ENCODE data around the gene LRRTM4.

The LRRTM4 gene

GRCh38 chr2:77391119-77391518 is 131.1 kb downstream of the LRRTM4 start:
- no peak for TF ChIP-seq FOXP2 (optimal IDR thresholded peaks at IDR 0.05; ENCODE audit: borderline replicate concordance, extremely low read depth, extremely low read length, insufficient read depth)
- TF ChIP-seq POLR2AphosphoS5 (IDR thresholded peaks at IDR 0.05; ENCODE audit: low read depth, low read length), result no peak
- no peak for TF ChIP-seq SIN3A (IDR thresholded peaks at IDR 0.05; ENCODE audit: borderline replicate concordance, insufficient read depth, low read length)
- no peak for TF ChIP-seq REST (IDR thresholded peaks at IDR 0.05; ENCODE audit: insufficient read depth in 1 of 2, low read depth in 2 of 2, low read length in 2 of 2)
- no peak for TF ChIP-seq TAF1 (IDR thresholded peaks at IDR 0.05; ENCODE audit: borderline replicate concordance, insufficient read depth, low read length)

- TF ChIP-seq FOXP2 (optimal IDR thresholded peaks at IDR 0.05; ENCODE audit: borderline replicate concordance, extremely low read depth, extremely low read length, insufficient read depth) (no peak), POLR2AphosphoS5 (IDR thresholded peaks at IDR 0.05; ENCODE audit: low read depth, low read length) (no peak), REST (IDR thresholded peaks at IDR 0.05; ENCODE audit: insufficient read depth in 1 of 2, low read depth in 2 of 2, low read length in 2 of 2) (no peak), SIN3A (IDR thresholded peaks at IDR 0.05; ENCODE audit: borderline replicate concordance, insufficient read depth, low read length) (no peak), TAF1 (IDR thresholded peaks at IDR 0.05; ENCODE audit: borderline replicate concordance, insufficient read depth, low read length) (no peak)
Measured at GRCh38 chr2:77387324-77387723, 134.9 kb downstream of the LRRTM4 start.

GRCh38 chr2:77372636-77373035 is 149.5 kb downstream of the LRRTM4 start:
- TF ChIP-seq FOXP2 (optimal IDR thresholded peaks at IDR 0.05; ENCODE audit: borderline replicate concordance, extremely low read depth, extremely low read length, insufficient read depth) (no peak), SIN3A (IDR thresholded peaks at IDR 0.05; ENCODE audit: borderline replicate concordance, insufficient read depth, low read length) (no peak), TAF1 (IDR thresholded peaks at IDR 0.05; ENCODE audit: borderline replicate concordance, insufficient read depth, low read length) (no peak), POLR2AphosphoS5 (IDR thresholded peaks at IDR 0.05; ENCODE audit: low read depth, low read length) (no peak), REST (IDR thresholded peaks at IDR 0.05; ENCODE audit: insufficient read depth in 1 of 2, low read depth in 2 of 2, low read length in 2 of 2) (no peak)

- no peak for TF ChIP-seq SIN3A (IDR thresholded peaks at IDR 0.05; ENCODE audit: borderline replicate concordance, insufficient read depth, low read length)
- no peak for TF ChIP-seq FOXP2 (optimal IDR thresholded peaks at IDR 0.05; ENCODE audit: borderline replicate concordance, extremely low read depth, extremely low read length, insufficient read depth)
- TF ChIP-seq POLR2AphosphoS5 (IDR thresholded peaks at IDR 0.05; ENCODE audit: low read depth, low read length), result no peak
- no peak for TF ChIP-seq TAF1 (IDR thresholded peaks at IDR 0.05; ENCODE audit: borderline replicate concordance, insufficient read depth, low read length)
- TF ChIP-seq REST (IDR thresholded peaks at IDR 0.05; ENCODE audit: insufficient read depth in 1 of 2, low read depth in 2 of 2, low read length in 2 of 2), result no peak
Measured at GRCh38 chr2:77370511-77370910, 151.7 kb downstream of the LRRTM4 start.

GRCh38 chr2:77363277-77363676 is 158.9 kb downstream of the LRRTM4 start:
- TF ChIP-seq SIN3A (IDR thresholded peaks at IDR 0.05; ENCODE audit: borderline replicate concordance, insufficient read depth, low read length), result no peak
- no peak for TF ChIP-seq POLR2AphosphoS5 (IDR thresholded peaks at IDR 0.05; ENCODE audit: low read depth, low read length)
- no peak for TF ChIP-seq FOXP2 (optimal IDR thresholded peaks at IDR 0.05; ENCODE audit: borderline replicate concordance, extremely low read depth, extremely low read length, insufficient read depth)
- no peak for TF ChIP-seq TAF1 (IDR thresholded peaks at IDR 0.05; ENCODE audit: borderline replicate concordance, insufficient read depth, low read length)
- no peak for TF ChIP-seq REST (IDR thresholded peaks at IDR 0.05; ENCODE audit: insufficient read depth in 1 of 2, low read depth in 2 of 2, low read length in 2 of 2)
